T-helper 22 cell (primary cell): ENCODE results near the gene KIF4A.
"Not testable (repeated sequence)": the region's sequence is repeated elsewhere in the genome, so short reads cannot be mapped to it uniquely, and the experiment has no call there.

Source experiments
- DNase-seq: peaks from one replicate; pipeline ENCODE4 v3.0.0-alpha.2; 2020; ENCODE audit warnings: low read depth

The KIF4A gene, protein sequence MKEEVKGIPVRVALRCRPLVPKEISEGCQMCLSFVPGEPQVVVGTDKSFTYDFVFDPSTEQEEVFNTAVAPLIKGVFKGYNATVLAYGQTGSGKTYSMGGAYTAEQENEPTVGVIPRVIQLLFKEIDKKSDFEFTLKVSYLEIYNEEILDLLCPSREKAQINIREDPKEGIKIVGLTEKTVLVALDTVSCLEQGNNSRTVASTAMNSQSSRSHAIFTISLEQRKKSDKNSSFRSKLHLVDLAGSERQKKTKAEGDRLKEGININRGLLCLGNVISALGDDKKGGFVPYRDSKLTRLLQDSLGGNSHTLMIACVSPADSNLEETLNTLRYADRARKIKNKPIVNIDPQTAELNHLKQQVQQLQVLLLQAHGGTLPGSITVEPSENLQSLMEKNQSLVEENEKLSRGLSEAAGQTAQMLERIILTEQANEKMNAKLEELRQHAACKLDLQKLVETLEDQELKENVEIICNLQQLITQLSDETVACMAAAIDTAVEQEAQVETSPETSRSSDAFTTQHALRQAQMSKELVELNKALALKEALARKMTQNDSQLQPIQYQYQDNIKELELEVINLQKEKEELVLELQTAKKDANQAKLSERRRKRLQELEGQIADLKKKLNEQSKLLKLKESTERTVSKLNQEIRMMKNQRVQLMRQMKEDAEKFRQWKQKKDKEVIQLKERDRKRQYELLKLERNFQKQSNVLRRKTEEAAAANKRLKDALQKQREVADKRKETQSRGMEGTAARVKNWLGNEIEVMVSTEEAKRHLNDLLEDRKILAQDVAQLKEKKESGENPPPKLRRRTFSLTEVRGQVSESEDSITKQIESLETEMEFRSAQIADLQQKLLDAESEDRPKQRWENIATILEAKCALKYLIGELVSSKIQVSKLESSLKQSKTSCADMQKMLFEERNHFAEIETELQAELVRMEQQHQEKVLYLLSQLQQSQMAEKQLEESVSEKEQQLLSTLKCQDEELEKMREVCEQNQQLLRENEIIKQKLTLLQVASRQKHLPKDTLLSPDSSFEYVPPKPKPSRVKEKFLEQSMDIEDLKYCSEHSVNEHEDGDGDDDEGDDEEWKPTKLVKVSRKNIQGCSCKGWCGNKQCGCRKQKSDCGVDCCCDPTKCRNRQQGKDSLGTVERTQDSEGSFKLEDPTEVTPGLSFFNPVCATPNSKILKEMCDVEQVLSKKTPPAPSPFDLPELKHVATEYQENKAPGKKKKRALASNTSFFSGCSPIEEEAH

DNA sequence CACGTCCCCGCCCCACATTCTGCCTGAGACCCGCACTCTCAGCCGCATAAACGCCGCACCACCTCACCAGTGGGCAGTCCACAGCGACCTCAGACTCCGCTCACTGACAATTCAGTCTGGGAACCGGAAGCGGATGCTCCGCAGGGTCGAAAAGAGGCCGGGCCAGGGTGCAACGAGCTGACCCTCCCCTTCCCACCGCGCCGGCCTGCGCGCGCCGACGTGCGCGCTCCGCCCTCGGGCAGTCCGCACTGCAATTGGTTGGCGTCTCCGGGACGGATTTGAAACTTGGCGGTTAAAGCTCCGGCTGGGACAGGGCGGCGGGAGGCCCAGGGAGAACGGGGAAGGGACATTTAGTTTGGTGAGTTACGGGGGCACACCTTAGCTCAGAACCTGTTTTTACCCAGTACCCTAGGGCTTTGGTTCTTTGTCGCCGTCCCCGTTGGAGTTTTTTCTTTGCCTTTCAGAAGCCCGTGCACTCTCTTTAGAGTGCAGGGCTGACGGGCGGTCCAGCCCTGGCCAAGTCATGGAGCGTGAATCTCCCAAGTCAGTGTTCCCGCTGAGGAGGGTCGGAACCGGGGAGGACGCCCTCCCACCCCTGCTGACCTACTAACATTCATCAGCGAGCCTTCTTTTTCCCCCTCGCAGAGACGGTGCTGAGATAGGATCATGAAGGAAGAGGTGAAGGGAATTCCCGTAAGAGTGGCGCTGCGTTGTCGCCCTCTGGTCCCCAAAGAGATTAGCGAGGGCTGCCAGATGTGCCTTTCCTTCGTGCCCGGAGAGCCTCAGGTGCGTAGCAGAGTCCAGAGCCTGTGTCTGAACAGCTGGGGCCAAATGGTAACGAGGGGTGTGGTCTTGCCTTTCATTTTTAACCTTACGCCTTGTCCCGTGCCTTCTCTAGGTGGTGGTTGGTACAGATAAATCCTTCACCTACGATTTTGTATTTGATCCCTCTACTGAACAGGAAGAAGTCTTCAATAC is at the start of gene KIF4A, which contains the start of gene PDZD11:
TSS of gene KIF4A (plus strand) at position 312 of the 978 bp plus-strand sequence. CDS start at position 667, 355 bp downstream.
TSS of gene PDZD11 (minus strand) at position 135 of the 978 bp plus-strand sequence. CDS start 586 bp downstream, outside the sequence.
- DNase-seq, result peak; percentile 60

DNA sequence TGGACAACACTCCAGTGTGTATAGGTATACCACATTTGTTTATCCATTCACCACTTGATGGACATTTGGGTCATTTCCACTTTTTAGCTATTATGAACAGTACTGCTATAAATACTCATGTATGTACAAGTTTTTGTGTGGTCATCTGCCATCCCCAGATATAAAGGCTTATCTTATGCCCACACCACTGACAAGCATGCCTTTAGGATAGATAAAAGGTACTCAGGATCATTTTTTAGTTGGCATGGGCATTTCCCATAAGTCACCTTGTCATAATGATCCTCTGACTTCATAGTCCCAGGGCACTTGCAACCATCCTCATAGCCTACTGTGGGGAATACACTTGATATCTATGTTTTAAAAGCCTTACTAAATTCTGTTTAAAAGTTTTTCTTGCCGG is 49.2 kb upstream of the KIF4A start:
- DNase-seq, result no peak

DNA sequence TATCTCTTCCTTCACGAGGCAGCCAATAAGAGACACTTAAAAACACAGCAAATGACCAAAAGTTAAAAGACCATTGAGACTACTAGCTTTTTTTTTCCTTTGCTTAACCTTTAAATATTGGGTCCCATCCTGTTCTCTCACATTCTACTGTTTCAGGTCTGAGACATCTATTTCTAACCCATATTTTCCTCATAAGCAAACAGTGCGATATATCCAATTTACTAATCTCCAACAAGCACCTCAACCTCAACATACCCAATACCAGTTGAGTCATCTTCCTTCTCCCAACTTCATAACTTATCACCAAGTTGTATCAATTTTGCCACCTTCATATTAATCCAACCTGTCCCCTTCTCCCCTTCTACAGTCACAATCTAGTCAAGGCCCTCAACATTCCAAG is 48.4 kb upstream of the KIF4A start:
- no peak for DNase-seq

DNA sequence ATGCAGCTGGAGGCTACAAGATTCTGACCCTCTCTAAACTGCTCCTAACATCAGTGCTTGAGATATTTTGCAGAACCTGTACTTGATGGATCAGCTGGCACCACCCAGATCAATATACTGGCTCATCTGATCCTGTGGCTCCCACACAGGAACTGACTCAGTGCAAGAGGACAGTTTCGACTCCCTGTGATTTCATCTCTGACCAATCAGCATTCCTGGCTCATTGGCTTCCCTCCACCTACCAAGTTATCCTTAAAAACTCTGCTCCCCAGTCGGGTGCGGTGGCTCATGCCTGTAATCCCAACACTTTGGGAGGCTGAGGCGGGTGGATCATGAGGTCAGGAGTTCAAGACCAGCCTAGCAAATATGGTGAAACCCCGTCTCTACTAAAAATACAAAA is 46.3 kb upstream of the KIF4A start:
- not testable (repeated sequence) for DNase-seq

DNA sequence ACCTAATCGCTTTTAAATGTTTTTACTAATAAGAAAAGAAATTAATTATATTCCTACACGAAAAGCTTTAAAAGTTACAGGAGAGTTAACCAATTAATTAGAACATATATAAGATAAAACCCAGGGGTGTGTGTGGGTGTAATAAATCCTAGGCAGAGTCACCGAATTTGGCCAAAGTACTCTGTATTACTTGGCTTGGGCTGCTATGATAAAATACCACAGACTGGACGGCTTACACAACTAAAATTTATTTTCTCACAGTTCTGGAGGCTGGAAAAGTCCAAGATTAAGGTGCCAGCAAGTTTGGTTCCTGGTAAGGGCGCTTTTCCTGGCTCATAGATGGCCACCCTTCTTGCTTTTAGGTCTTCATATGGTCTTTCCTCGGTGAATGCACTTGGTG is 45.0 kb upstream of the KIF4A start:
- no peak for DNase-seq

DNA sequence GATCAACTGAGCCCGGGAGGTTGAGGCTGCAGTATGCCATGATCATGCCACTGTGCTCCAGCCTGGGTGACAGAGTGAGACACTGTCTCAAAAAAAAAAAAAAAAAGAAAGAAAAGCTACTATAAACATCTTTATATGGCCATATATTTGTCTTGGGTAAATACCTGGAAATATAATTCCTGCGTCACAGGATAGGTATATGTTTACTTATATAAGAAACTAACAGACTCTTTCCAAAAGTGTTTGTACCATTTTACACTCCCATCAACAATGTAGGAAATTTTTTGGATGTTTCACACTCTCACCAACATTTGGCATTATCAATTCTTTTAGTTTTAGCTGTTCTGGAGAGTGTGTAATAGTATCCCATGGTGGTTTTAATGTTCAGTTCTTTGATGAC is 42.7 kb upstream of the KIF4A start:
- DNase-seq, result no peak

DNA sequence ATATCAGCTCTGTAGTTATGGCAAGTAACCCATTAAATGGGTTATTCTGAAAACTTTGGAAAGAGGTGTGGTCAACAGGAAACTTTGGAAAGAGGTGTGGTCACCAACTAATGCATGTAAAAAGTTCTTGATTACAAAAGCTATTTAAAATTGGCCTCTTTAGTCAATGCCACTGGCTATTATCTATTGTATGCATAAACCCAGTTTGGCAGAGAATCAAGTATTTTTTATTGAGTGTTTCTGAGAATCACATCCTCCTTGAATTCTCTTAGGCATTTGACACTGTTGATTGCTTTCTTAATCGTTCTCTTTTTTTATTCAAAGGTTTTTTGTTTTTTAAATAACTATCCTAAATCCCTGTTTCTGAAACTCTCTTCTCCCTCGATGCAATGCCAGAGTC is 37.4 kb upstream of the KIF4A start:
- no peak for DNase-seq

DNA sequence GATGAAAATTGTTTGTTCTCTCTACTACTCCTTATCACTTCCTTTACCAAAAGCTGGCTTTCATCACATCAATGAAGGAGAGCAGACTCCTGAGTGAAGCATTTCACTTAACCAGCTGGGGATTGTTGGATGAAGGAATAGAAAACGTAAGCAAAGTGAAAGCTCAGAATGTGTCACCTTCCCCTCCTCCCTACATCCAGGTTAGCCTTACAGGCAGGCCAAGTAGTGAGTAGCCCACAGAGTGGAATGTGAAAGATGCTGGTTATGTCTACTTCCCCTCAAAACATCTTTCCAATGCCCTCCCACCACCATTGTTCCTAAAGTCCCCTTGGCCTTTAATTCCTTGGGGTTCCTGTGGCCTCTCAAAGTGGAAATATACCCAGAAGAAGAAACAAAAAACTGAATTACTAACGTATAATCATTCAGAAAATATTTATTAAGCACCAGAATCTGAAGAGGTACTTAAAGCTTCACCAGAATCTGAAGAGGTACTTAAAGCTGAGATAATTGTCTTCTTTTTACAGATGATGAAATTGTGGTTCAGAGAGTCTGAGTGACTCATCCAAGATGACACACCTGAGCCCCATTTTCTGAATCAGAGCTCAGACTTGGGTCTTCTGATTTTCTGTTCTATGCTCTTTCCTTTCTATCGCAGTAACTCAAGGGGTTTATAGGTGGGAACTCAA is 36.4 kb upstream of the KIF4A start:
- no peak for DNase-seq

DNA sequence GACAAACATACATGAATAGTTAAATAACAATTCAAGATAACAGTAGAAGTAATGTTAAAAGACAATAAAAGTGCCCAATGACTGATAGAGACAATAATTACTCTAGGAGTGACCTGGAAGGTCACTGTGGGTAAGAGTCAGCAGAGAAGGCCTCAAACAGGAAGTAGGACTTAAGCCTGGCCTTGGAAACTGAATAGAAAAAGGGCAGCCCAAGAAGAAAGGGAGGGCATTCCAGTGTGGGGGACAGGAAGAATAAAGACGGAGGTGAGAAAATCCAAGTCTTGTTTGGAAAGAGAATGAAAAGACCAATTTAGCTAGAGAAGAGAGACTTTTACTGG is 35.9 kb upstream of the KIF4A start:
- DNase-seq, result no peak

DNA sequence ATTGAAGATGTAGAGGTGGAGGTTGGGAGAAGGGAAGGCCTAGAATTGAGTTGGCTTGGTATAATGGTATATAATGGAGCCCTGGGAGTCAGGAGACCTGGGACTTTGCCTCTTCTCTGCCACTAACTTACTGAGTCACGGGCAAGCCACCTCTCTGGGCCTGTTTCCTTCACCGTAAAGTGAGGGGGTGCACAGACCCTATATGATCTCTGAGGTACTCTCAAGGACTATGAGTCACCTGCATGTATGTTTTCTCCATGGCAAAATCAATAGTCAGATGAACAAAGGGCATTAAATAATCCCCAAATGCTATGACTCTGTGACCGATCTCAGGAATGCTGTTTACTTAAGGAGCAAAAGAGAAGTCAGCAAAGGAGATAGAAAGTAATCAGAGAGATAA is 35.0 kb upstream of the KIF4A start:
- DNase-seq, result no peak

DNA sequence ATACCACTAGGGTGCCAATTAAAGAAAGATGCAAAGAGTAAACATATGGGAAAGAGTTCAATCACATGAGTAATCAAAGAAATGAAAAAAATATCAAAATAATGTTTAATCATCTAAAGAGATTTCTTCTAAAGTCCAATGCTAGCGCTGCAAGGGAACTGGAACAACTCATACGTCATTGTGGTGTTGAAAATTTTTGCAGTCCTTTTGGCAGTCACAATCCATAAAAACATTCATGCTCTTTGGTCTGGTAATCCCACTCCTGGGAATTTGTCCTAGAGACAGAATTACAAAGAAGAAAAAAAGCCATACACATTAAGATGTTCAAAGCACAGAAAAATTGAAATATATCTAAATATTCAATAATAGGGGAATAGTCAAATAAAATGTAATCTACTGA is 34.5 kb upstream of the KIF4A start:
- no peak for DNase-seq

DNA sequence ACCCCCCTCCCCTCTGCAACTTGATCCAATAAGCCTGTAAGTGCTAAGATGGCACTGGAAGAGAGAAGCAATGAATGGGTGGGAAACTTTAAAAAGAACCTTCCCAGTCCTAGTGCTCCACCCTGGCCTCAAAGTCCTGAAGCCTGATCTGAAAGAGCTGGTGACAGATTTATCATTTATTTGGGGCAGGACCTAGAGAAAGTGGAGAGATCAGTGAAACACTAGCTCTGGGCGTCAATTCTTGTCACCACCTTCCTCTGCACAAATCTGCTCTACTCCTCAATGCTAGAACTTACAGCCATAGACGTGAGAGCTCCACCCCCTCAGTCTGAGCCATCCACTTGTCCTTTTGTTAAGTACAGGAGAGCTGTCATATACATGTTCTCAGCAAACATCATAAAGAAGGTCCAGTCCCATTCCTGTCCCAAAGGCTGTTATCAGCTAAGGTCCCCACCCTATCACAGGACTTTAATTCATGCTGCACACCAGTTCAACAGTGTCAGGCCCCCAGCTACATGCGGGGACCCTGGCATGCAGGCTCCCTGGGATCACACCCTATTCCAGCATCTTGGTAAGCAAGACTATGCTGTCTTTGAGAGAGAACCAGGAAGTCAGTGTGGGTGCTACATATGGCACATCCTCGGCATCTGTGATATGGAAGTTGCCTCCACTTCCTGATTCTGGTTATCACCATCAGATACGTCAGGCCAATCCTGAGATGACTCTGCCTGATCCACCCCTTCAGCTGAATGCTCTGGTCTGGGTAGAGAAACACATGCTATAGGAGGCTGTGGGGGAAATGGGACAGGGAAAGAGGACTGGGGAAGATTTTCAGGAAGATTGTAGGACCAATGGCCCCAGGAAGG is 32.2 kb upstream of the KIF4A start:
- no peak for DNase-seq

DNA sequence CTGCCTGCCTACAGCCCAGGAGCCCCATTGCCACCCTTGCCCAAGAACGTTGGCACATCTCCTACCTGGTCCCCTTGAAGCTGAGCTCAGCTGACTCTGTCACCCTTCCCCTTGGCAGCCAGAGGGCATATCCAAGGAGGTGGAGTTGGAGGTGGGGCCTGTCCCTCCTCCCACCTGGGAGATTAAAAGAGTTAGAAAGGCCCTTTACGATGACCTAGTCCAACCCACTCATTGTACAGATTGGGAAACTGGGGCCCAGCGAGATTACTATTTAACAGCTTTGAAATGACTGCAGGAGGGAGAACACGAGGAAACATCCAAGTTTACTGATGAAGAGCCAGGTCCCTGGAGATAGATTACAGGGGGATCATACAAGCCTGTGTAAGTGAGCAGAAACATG is 29.8 kb upstream of the KIF4A start, which contains the start of gene P2RY4:
TSS of gene P2RY4 (minus strand) at position 101 of the 400 bp plus-strand sequence. CDS start 580 bp downstream, outside the sequence.
- DNase-seq, result no peak

DNA sequence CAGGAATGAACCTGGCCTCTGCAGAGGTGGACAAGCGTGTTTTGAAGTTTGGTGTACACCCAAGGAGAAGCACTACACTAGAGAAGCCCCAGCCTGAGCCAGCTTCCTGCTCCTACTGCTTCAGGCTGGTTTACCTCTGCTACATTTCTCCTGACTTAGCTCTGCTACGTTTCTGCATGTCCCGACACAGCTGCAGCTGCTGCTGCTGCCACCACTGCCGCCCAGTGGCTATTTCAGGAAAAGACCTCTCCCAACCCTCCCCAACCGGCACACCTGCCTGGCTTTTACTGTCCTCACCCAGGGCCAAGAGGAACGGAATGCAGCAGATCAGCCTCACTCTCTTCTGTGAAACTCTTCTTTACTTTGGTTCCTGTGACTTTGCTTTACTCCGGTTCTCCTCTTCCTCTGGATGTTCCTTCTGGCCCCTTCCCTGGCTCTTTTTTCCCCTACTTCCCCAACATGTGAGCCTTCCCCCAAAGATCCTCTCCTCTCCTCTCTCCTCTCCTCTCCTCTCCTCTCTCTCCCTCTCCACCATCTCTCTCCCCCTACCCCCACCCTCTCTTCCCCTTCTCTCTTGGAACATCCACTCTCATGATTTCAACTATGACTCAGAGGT is 26.8 kb upstream of the KIF4A start:
- no peak for DNase-seq

DNA sequence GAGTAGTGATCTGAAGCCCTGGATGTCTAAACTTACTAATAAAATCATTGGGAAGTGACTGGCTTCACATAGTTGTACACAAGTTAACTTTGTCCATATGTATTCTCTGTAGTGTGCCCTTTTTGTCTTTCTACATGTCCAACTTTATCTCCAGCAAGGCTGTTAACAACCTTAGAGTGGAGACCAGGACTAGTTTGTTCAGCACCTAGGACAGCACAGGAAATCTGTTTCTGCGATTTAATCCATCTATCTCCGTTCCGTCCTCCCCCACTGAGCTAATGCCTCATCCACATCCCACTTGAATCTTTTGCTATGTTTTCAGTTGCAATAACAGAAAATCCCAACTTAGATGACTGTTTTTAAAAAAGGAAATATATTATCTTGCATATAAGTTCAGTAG is 25.1 kb upstream of the KIF4A start:
- DNase-seq, result no peak

DNA sequence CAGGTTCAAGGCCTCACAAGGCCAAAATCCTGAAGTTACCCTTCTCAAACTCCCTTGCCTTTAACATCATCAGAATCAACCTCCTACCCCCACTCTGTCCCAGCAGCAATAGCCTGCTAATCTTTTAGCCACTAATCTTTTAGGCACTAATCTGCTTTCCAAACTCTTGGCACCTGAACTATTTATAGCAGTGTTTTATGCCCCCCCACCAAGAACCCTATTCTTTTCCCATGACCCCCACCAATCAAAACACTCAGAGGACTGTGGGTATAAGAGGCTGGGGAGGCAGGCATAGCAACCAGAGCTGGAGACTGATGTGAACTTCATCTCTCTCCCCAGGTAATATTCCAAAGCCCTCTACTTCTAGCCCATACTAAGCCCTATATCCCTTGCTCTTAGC is 21.9 kb upstream of the KIF4A start, which contains the start of gene ARR3:
TSS of gene ARR3 (plus strand) at position 301 of the 400 bp plus-strand sequence. CDS start 1,052 bp downstream, outside the sequence.
- no peak for DNase-seq

DNA sequence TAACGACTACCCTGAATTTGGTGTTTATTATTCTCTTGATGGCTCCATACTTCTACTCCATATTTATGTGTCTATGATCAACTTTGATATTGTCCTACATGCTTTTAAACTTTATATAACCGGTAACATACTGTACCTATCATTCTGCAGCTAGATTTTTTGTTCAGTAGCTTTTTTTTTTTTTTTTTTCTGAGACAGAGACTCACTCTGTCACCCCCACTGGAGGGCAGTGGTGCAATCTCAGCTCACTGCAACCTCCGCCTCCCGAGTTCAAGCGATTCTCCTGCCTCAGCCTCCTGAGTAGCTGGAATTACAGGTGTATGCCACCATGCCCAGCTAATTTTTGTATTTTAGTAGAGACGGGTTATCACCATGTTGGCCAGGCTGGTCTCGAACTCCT is 15.9 kb upstream of the KIF4A start:
- DNase-seq, result not testable (repeated sequence)

DNA sequence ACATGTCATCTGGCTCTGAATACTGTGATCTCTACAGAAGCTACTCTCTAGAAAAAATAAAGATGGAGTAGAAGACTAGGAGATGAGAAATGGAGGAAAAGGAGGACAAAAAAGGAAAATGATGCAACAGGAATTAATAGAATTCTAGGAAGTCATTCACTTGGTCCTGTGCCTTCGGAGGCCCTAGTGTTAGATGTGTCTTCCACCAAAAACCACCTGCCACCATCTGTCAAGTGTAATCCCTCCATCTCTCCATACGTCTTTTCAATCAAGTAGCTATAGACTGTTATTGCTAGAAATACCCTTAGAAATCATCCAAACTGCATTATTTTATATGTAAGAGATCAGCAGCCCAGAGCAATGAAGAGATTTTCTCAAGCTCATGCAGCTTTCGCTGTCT is 10.8 kb upstream of the KIF4A start:
- no peak for DNase-seq

DNA sequence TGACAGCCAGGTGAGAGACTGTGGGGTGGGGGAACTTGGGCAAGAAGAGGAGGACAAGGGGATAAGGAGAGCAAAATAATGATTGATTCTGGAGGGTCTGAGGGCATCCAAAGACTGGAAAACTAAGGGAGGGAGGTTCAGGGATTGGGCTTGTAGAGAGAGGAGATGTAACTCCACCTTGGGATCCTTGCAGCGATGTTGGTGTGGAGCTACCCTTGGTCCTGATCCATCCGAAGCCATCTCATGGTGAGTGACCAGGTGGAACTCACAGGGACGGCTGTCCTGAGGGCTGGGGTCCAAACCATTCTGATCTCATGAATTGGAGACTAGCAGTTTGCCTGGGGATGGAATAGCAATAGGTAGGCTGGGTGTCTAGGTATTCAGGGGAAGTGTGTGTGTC is 9.3 kb upstream of the KIF4A start:
- DNase-seq, result no peak
